NCI-H526 treated with DMSO at 0.1 percent for 48 hours (cell line): Measurements from ENCODE around the gene NACC2.

Source experiments
- DNase-seq: peaks from one replicate; lab custom pipeline; 2025; lab: John Stamatoyannopoulos, UW

NACC2 gene

GRCh38 chr9:135957431-135957830 is 137.7 kb downstream of the NACC2 start:
- DNase-seq = no peak

DNA sequence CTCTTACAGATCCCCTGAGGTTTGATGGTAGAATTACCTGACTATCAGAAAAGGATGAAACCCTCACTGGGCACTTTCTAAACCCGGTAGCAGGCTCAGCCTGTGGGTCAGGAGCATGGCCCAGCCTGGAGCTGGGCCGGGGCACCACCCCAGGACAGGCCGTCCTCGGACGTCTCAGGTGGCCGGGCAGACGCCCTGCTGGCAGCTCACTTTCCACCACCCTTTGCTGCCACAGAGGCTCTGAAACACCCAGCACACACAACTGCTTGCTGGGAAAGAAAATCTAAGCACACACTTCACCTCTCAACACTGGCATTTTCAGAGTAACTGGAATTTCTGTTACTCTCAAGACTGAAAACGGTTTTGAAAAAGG is 138.3 kb downstream of the NACC2 start:
- DNase-seq = no peak
